ENCODE results near the gene CLNK.

CLNK gene

GRCh38 chr4:10492464-10492863, 192.1 kb downstream of the CLNK start:
- no peak for DNase-seq

- no peak for DNase-seq
These were observed 193.2 kb downstream of the CLNK start for GRCh38 chr4:10491401-10491800.

- DNase-seq: no peak
These were observed 193.6 kb downstream of the CLNK start for GRCh38 chr4:10490996-10491395.

- DNase-seq: no peak
These were observed 201.7 kb downstream of the CLNK start for GRCh38 chr4:10482913-10483312.

GRCh38 chr4:10480616-10481015, 204.0 kb downstream of the CLNK start:
- DNase-seq: no peak

- DNase-seq: no peak
These were observed 205.9 kb downstream of the CLNK start for GRCh38 chr4:10478621-10479020.

GRCh38 chr4:10470505-10470904, 214.1 kb downstream of the CLNK start:
- no peak for DNase-seq

GRCh38 chr4:10466161-10466560, 218.4 kb downstream of the CLNK start:
- DNase-seq: no peak

GRCh38 chr4:10462876-10463275, 221.7 kb downstream of the CLNK start:
- DNase-seq: no peak

- no peak for DNase-seq
These were observed 222.6 kb downstream of the CLNK start for GRCh38 chr4:10461850-10462400.

- peak; percentile 69 for DNase-seq
These were observed 223.3 kb downstream of the CLNK start for GRCh38 chr4:10461091-10461849.

- DNase-seq: no peak
These were observed 224.1 kb downstream of the CLNK start for GRCh38 chr4:10460313-10461047.

- DNase-seq: no peak
These were observed 225.3 kb downstream of the CLNK start for GRCh38 chr4:10459305-10459704.

GRCh38 chr4:10458177-10458576, 226.4 kb downstream of the CLNK start:
- DNase-seq: no peak

GRCh38 chr4:10457255-10457801, 227.2 kb downstream of the CLNK start, which contains the start of gene ZNF518B:
Gene ZNF518B, minus strand, starts transcription at chr4:10457426. Its CDS starts 11,098 bp downstream, at chr4:10446328.
- peak; percentile 72 for DNase-seq

GRCh38 chr4:10456595-10457254, 227.8 kb downstream of the CLNK start:
- peak; percentile 49 for DNase-seq

- no peak for DNase-seq
These were observed 228.3 kb downstream of the CLNK start for GRCh38 chr4:10456260-10456594.

- DNase-seq: no peak
These were observed 229.4 kb downstream of the CLNK start for GRCh38 chr4:10455133-10455532.

GRCh38 chr4:10454726-10455125, 229.8 kb downstream of the CLNK start:
- DNase-seq: no peak

- DNase-seq: no peak
These were observed 230.4 kb downstream of the CLNK start for GRCh38 chr4:10454121-10454520.

- no peak for DNase-seq
These were observed 235.6 kb downstream of the CLNK start for GRCh38 chr4:10448991-10449390.

GRCh38 chr4:10442976-10443375, 241.6 kb downstream of the CLNK start:
- no peak for DNase-seq

- DNase-seq: no peak
These were observed 243.1 kb downstream of the CLNK start for GRCh38 chr4:10441512-10441911.
